Osteoblast (primary cell): ENCODE measurements around the gene ATP2B2. TPM values are rescaled to one million over a fixed set of nuclear protein-coding genes. Genes with fewer than 3 reads are reported as not detected.

Experiments
- DNase-seq: peaks from one replicate; pipeline ENCODE4 v3.0.0; 2011; ENCODE audit warnings: low spot score, mixed read lengths; ENCODE audit not compliant: insufficient read length; ENCODE audit errors: missing footprints
- H2AFZ ChIP-seq: 2 replicates; pipeline ENCODE4 v1.6.0; 2011; ENCODE audit warnings: mild to moderate bottlenecking, low read length
- H3K27ac ChIP-seq: 2 replicates; pipeline ENCODE4 v1.5.1; 2011; ENCODE audit warnings: mild to moderate bottlenecking, low read depth, low read length, moderate library complexity
- H3K27me3 ChIP-seq: 2 replicates; pipeline ENCODE4 v1.6.0; 2012; ENCODE audit warnings: mild to moderate bottlenecking, control low read depth, inconsistent platforms, low read length, moderate library complexity; ENCODE audit not compliant: insufficient read depth
- H3K36me3 ChIP-seq: 2 replicates; pipeline ENCODE4 v1.5.1; 2011; ENCODE audit warnings: mild to moderate bottlenecking, low read length, control low read depth, moderate library complexity; ENCODE audit not compliant: insufficient read depth
- H3K4me1 ChIP-seq: 2 replicates; pipeline ENCODE4 v1.5.1; 2011; ENCODE audit warnings: mild to moderate bottlenecking, low read length, control low read depth, moderate library complexity; ENCODE audit not compliant: insufficient read depth
- H3K4me2 ChIP-seq: 2 replicates; pipeline ENCODE4 v1.6.0; 2011; ENCODE audit warnings: mild to moderate bottlenecking, low read length; ENCODE audit not compliant: insufficient read depth
- H3K4me3 ChIP-seq: fragments of 200-600 bp; sonication (generic); 3 replicates; pipeline ENCODE4 v1.5.1; 2012; ENCODE audit warnings: mild to moderate bottlenecking, low read length, inconsistent platforms; ENCODE audit not compliant: insufficient read depth
- H3K79me2 ChIP-seq: 2 replicates; pipeline ENCODE4 v1.6.0; 2012; ENCODE audit warnings: mild to moderate bottlenecking, low read length, control low read depth, inconsistent platforms; ENCODE audit not compliant: insufficient read depth
- H3K9me3 ChIP-seq: 2 replicates; pipeline ENCODE4 v1.5.1; 2011; ENCODE audit warnings: low read depth, low read length, control low read depth
- H4K20me1 ChIP-seq: 2 replicates; pipeline ENCODE4 v1.6.0; 2012; ENCODE audit warnings: mild to moderate bottlenecking, low read length, control low read depth; ENCODE audit not compliant: insufficient read depth
- total RNA-seq: library from RNA; depleted of rRNA; stranded (reverse); fragments of >200 nt; gene quantifications from 2 replicates; pipeline ENCODE4 v1.2.3, GENCODE V29; 2012
- TF ChIP-seq, protein P1 (sequence below): IDR thresholded peaks from 2 replicates; pipeline ENCODE4 v1.5.1; 2011; ENCODE audit warnings: mild to moderate bottlenecking, low read depth, low read length, moderate library complexity; ENCODE audit errors: extremely low read depth

Gene ATP2B2
- total RNA-seq, 1 donor, result not detected

DNA sequence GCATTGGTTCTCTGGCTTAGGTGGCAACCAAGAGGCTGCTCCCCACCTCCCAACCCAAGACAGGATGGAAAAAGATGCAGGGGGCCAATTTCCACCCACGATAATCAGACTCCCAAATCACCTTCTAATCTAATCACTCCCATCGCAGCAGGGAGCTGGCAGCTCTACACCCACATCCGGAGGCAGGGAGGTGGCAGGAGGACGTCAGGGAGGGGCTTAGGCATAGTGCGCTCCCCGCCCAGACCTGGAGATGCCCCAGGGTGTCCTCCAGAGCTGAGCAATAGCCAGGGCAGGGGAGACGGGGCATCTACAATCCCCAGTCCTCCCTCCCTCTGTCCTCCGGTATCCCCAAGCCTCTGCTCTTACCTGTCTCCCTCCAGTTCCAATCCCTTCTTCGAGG, 114.0 kb downstream of the ATP2B2 start:
- DNase-seq, result no peak
- Histone ChIP-seq H3K9me3 (peaks cover 26% of the 10 kb centered on the region), H4K20me1 (no peaks in the 10 kb centered on the region), H3K27me3 (peaks cover 3% of the 10 kb centered on the region), H3K4me3 (no peak overlapping the region), H3K79me2 (no peaks in the 10 kb centered on the region), H3K36me3 (no peaks in the 10 kb centered on the region), H3K4me2 (no peak overlapping the region), H3K4me1 (no peaks in the 10 kb centered on the region), H3K27ac (no peak overlapping the region), H2AFZ (no peak overlapping the region)
- TF ChIP-seq, protein P1, sequence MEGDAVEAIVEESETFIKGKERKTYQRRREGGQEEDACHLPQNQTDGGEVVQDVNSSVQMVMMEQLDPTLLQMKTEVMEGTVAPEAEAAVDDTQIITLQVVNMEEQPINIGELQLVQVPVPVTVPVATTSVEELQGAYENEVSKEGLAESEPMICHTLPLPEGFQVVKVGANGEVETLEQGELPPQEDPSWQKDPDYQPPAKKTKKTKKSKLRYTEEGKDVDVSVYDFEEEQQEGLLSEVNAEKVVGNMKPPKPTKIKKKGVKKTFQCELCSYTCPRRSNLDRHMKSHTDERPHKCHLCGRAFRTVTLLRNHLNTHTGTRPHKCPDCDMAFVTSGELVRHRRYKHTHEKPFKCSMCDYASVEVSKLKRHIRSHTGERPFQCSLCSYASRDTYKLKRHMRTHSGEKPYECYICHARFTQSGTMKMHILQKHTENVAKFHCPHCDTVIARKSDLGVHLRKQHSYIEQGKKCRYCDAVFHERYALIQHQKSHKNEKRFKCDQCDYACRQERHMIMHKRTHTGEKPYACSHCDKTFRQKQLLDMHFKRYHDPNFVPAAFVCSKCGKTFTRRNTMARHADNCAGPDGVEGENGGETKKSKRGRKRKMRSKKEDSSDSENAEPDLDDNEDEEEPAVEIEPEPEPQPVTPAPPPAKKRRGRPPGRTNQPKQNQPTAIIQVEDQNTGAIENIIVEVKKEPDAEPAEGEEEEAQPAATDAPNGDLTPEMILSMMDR, result no peak

DNA sequence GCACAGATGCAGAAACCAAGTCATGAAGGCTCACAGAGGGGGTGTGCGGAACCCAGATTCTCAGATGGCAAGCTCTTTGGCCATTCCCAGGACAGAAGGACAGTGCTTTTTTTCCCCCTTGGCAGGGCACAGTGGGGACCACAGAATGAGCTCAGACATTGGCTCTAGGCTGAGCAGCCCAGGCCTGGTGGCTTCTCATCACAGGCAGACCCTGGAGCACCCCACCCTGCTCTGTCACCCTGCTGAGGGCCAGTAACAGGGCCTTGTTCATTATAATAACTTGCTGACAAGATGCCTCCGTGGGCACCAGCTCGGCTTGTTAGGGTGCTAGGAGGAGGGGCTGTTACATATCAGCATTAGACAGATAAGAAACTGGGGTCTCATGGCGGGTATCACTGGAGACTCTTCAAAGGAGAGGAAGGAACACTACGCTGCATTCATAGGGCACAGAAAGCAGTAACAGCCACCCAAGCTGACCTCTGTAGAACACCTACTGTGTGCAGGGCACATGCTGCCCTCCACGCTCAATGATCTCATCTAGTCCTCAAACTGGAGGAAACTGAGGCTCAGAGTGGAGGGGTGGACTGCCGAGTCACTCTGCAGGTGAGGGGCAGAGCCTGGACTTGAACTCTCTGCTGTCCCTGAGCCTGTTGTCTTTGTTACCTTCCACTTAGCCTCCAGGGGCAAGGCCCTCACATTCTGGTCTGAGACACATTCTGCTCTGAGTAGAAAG, 114.6 kb downstream of the ATP2B2 start:
- Histone ChIP-seq H4K20me1 (no peaks in the 10 kb centered on the region), H3K4me2 (no peak overlapping the region), H3K27ac (no peak overlapping the region), H3K9me3 (peaks cover 27% of the 10 kb centered on the region), H2AFZ (no peak overlapping the region), H3K4me3 (no peak overlapping the region), H3K27me3 (peaks cover 3% of the 10 kb centered on the region), H3K4me1 (no peaks in the 10 kb centered on the region), H3K79me2 (no peaks in the 10 kb centered on the region), H3K36me3 (no peaks in the 10 kb centered on the region)
- TF ChIP-seq, protein P1, result no peak
- no peak for DNase-seq

DNA sequence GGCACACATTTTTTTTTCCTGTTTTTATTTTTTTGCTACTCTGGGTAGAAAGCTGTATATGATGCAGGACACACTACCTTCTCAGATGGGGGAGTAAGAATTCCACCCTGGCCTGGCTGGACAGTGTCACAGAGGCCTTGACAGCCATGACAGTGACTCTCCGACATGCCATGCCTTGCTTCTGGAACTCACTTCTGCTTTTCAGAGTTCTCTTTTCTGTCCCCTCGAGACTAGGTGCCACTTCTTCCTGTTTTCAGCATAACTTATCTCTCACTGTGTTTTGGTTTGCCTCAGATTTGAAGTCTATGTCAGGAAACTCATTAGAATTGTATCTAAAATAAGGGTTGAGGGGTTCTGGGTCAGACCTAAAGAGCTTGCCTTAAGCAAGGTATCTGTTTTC, 115.4 kb downstream of the ATP2B2 start:
- no peak for DNase-seq
- Histone ChIP-seq H2AFZ (no peak overlapping the region), H3K36me3 (no peaks in the 10 kb centered on the region), H3K27me3 (no peaks in the 10 kb centered on the region), H3K9me3 (peaks cover 27% of the 10 kb centered on the region), H3K27ac (no peak overlapping the region), H3K79me2 (no peaks in the 10 kb centered on the region), H3K4me2 (no peak overlapping the region), H3K4me3 (no peak overlapping the region), H3K4me1 (no peaks in the 10 kb centered on the region), H4K20me1 (no peaks in the 10 kb centered on the region)
- TF ChIP-seq, protein P1, result no peak

DNA sequence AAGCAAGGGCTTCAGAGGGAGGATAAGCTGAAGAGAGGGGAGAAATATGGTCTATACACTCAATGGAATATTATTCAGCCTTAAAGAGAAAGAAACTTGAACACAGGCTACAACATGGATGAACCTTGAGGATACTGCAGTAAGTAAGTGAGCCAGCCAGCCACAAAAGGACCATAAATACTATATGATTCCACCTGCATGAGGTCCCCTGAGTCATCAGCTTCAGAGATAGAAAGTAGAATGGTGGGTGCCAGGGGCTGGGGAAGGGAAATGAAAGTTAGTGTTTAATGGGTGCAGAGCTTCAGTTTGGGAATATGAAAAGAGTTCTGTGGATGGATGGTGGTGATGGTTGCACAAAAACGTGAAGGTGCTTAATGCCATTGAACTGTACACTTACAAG, 116.0 kb downstream of the ATP2B2 start:
- H2AFZ ChIP-seq, result no peak overlapping the region
- no peaks in the 10 kb centered on the region for H3K36me3 ChIP-seq
- DNase-seq, result no peak
- H3K4me3 ChIP-seq, result no peak overlapping the region
- peaks cover 2% of the 10 kb centered on the region for H3K27me3 ChIP-seq
- H3K4me2 ChIP-seq, result no peak overlapping the region
- no peaks in the 10 kb centered on the region for H3K4me1 ChIP-seq
- H4K20me1 ChIP-seq, result no peaks in the 10 kb centered on the region
- peaks cover 27% of the 10 kb centered on the region for H3K9me3 ChIP-seq
- no peaks in the 10 kb centered on the region for H3K79me2 ChIP-seq
- TF ChIP-seq, protein P1, result no peak
- H3K27ac ChIP-seq, result no peak overlapping the region
